Mononuclear cell (primary cell): ENCODE data around the gene OR14K1. TPM values are rescaled to one million over a fixed set of nuclear protein-coding genes. Genes with fewer than 3 reads are reported as not detected.
"Not testable (repeated sequence)": the region's sequence is repeated elsewhere in the genome, so short reads cannot be mapped to it uniquely, and the experiment has no call there.

Experiments
- H3K27me3 ChIP-seq: 2 replicates; pipeline ENCODE4 v1.6.0; 2011; ENCODE audit warnings: low read length, control low read depth; ENCODE audit not compliant: insufficient read depth
- H3K4me1 ChIP-seq: 2 replicates; pipeline ENCODE4 v1.5.1; 2011; ENCODE audit warnings: mild to moderate bottlenecking, low read length, control low read depth; ENCODE audit not compliant: insufficient read depth
- H3K4me3 ChIP-seq: 2 replicates; pipeline ENCODE4 v1.5.1; 2011; ENCODE audit warnings: mild to moderate bottlenecking, low read length, moderate library complexity
- H3K9me3 ChIP-seq: 2 replicates; pipeline ENCODE4 v1.5.1; 2011; ENCODE audit warnings: low read depth, mild to moderate bottlenecking, control low read depth, low read length
- total RNA-seq: library from RNA; depleted of rRNA; stranded (reverse); fragments of >200 nt; gene quantifications from one replicate; pipeline ENCODE4 v1.2.3, GENCODE V29; 2012

Gene OR14K1
- not detected for total RNA-seq

GRCh38 chr1:247738315-247738714, at the start of gene OR14K1:
TSS of gene OR14K1 (plus strand) at chr1:247738615. CDS start at chr1:247738615, 0 bp downstream.
- no peaks in the 10 kb centered on the region for H3K9me3 ChIP-seq
- H3K4me1 ChIP-seq = no peaks in the 10 kb centered on the region
- H3K27me3 ChIP-seq = no peaks in the 10 kb centered on the region
- no peak within 1 kb of the TSS for H3K4me3 ChIP-seq

- Histone ChIP-seq H3K9me3 (no peaks in the 10 kb centered on the region), H3K27me3 (no peaks in the 10 kb centered on the region), H3K4me1 (no peaks in the 10 kb centered on the region), H3K4me3 (no peak overlapping the region)
These were observed 37.1 kb upstream of the OR14K1 start for GRCh38 chr1:247701338-247701737.

GRCh38 chr1:247710681-247711080, 27.7 kb upstream of the OR14K1 start:
- not testable (repeated sequence) for H3K27me3 ChIP-seq, H3K9me3 ChIP-seq, H3K4me3 ChIP-seq, H3K4me1 ChIP-seq

- Histone ChIP-seq H3K4me3 (no peak overlapping the region), H3K27me3 (no peaks in the 10 kb centered on the region), H3K9me3 (no peaks in the 10 kb centered on the region), H3K4me1 (no peaks in the 10 kb centered on the region)
These were observed 24.7 kb upstream of the OR14K1 start for GRCh38 chr1:247713753-247714152.

GRCh38 chr1:247716546-247716945, 21.9 kb upstream of the OR14K1 start, which contains the start of gene OR6F1:
TSS of gene OR6F1 (minus strand) at chr1:247716646. CDS start at chr1:247712755, 3,891 bp downstream.
- Histone ChIP-seq H3K27me3 (no peaks in the 10 kb centered on the region), H3K9me3 (peaks cover 9% of the 10 kb centered on the region), H3K4me3 (no peak within 1 kb of the TSS), H3K4me1 (no peaks in the 10 kb centered on the region)

- peaks cover 9% of the 10 kb centered on the region for H3K9me3 ChIP-seq
- no peaks in the 10 kb centered on the region for H3K27me3 ChIP-seq
- no peaks in the 10 kb centered on the region for H3K4me1 ChIP-seq
- H3K4me3 ChIP-seq = no peak overlapping the region
These were observed 17.2 kb upstream of the OR14K1 start for GRCh38 chr1:247721222-247721621.

GRCh38 chr1:247740721-247741120, 2.3 kb downstream of the OR14K1 start:
- Histone ChIP-seq H3K27me3 (no peaks in the 10 kb centered on the region), H3K4me1 (no peaks in the 10 kb centered on the region), H3K4me3 (no peak overlapping the region), H3K9me3 (no peaks in the 10 kb centered on the region)

- Histone ChIP-seq H3K27me3 (no peaks in the 10 kb centered on the region), H3K4me3 (no peak overlapping the region), H3K9me3 (no peaks in the 10 kb centered on the region), H3K4me1 (no peaks in the 10 kb centered on the region)
These were observed 3.3 kb downstream of the OR14K1 start for GRCh38 chr1:247741756-247742155.

GRCh38 chr1:247742215-247742760, 3.9 kb downstream of the OR14K1 start:
- not testable (repeated sequence) for H3K27me3 ChIP-seq, H3K9me3 ChIP-seq, H3K4me1 ChIP-seq, H3K4me3 ChIP-seq

- H3K4me1 ChIP-seq = no peaks in the 10 kb centered on the region
- no peaks in the 10 kb centered on the region for H3K9me3 ChIP-seq
- no peak overlapping the region for H3K4me3 ChIP-seq
- no peaks in the 10 kb centered on the region for H3K27me3 ChIP-seq
These were observed 8.0 kb downstream of the OR14K1 start for GRCh38 chr1:247746391-247746935.

- Histone ChIP-seq H3K27me3 (no peaks in the 10 kb centered on the region), H3K9me3 (no peaks in the 10 kb centered on the region), H3K4me1 (no peaks in the 10 kb centered on the region), H3K4me3 (no peak overlapping the region)
These were observed 9.2 kb downstream of the OR14K1 start for GRCh38 chr1:247747616-247748015.

- Histone ChIP-seq H3K4me3 (no peak within 1 kb of the TSS), H3K4me1 (no peaks in the 10 kb centered on the region), H3K27me3 (no peaks in the 10 kb centered on the region), H3K9me3 (no peaks in the 10 kb centered on the region)
These were observed 9.6 kb downstream of the OR14K1 start, which contains the start of gene OR14A2 for GRCh38 chr1:247748041-247748440. TSS of gene OR14A2 (minus strand) at chr1:247748141.

GRCh38 chr1:247749870-247750269, 11.5 kb downstream of the OR14K1 start:
- H3K4me1 ChIP-seq = no peaks in the 10 kb centered on the region

GRCh38 chr1:247754311-247754710, 15.9 kb downstream of the OR14K1 start:
- H3K4me3 ChIP-seq, H3K4me1 ChIP-seq, H3K27me3 ChIP-seq, H3K9me3 ChIP-seq: not testable (repeated sequence)

More at GRCh38 chr1:247749870-247750269, 11.5 kb downstream of the OR14K1 start:
- Histone ChIP-seq H3K9me3 (no peaks in the 10 kb centered on the region), H3K27me3 (no peaks in the 10 kb centered on the region), H3K4me3 (no peak overlapping the region)

GRCh38 chr1:247760456-247760855, 22.0 kb downstream of the OR14K1 start, which contains the start of gene OR1C1:
TSS of gene OR1C1 (minus strand) at chr1:247760556. CDS start at chr1:247758406, 2,150 bp downstream.
- no peaks in the 10 kb centered on the region for H3K27me3 ChIP-seq
- H3K4me3 ChIP-seq = no peak within 1 kb of the TSS
- no peaks in the 10 kb centered on the region for H3K4me1 ChIP-seq
- no peaks in the 10 kb centered on the region for H3K9me3 ChIP-seq

- no peaks in the 10 kb centered on the region for H3K4me1 ChIP-seq
These were observed 31.2 kb downstream of the OR14K1 start for GRCh38 chr1:247769603-247770002.

More at GRCh38 chr1:247769603-247770002, 31.2 kb downstream of the OR14K1 start:
- H3K9me3 ChIP-seq = no peaks in the 10 kb centered on the region
- no peak overlapping the region for H3K4me3 ChIP-seq
- H3K27me3 ChIP-seq = no peaks in the 10 kb centered on the region
